Activated CD4-positive, alpha-beta T cell treated with anti-CD3 and anti-CD28 coated beads, Interleukin-2, amount 10 ng/mL, durations not matched to agents 24 days and 14 days (primary cell): Measurements from ENCODE around the gene FAM83E. TPM values are rescaled to one million over a fixed set of nuclear protein-coding genes. Genes with fewer than 3 reads are reported as not detected.

Experiments
- DNase-seq: peaks from one replicate; pipeline ENCODE4 v3.0.0; 2022
- H3K27ac Mint-ChIP-seq: one replicate; pipeline ENCODE4 v1.8.0; 2022; ENCODE audit warnings: mild to moderate bottlenecking, mixed read lengths
- H3K27me3 Mint-ChIP-seq: one replicate; pipeline ENCODE4 v1.8.0; 2022; ENCODE audit warnings: mixed read lengths
- H3K36me3 Mint-ChIP-seq: one replicate; pipeline ENCODE4 v1.8.0; 2022; ENCODE audit warnings: low read depth, mild to moderate bottlenecking, mixed read lengths
- H3K4me1 Mint-ChIP-seq: one replicate; pipeline ENCODE4 v1.8.0; 2021; ENCODE audit warnings: mixed read lengths
- H3K4me3 Mint-ChIP-seq: one replicate; pipeline ENCODE4 v1.8.0; 2022; ENCODE audit warnings: mild to moderate bottlenecking, moderate library complexity, mixed read lengths
- H3K9me3 Mint-ChIP-seq: one replicate; pipeline ENCODE4 v1.8.0; 2021; ENCODE audit warnings: mixed read lengths
- intact Hi-C: fragments of 100-400 bp; cut with micrococcal nuclease; formaldehyde crosslinking; loops from one replicate; pipeline ENCODE4 v1.15.1; 2023
- total RNA-seq: library from RNA; stranded (reverse); gene quantifications from 2 replicates; pipeline ENCODE4 v1.2.3, GENCODE V29; 2022

Gene FAM83E
- total RNA-seq, 1 donor from 2014 or later = 5.1 TPM

- Mint-ChIP-seq H3K9me3 (no peaks in the 10 kb centered on the region), H3K4me1 (peaks cover 17% of the 10 kb centered on the region), H3K36me3 (peaks cover 14% of the 10 kb centered on the region)
Measured at GRCh38 chr19:48629599-48630295, 14.9 kb upstream of the FAM83E start.

GRCh38 chr19:48629297-48629598 is 14.4 kb upstream of the FAM83E start:
- no peaks in the 10 kb centered on the region for H3K27me3 Mint-ChIP-seq
- no peak overlapping the region for H3K4me3 Mint-ChIP-seq
- intact Hi-C loops = no loop called here
- peaks cover 14% of the 10 kb centered on the region for H3K36me3 Mint-ChIP-seq
- no peaks in the 10 kb centered on the region for H3K9me3 Mint-ChIP-seq
- no peak for DNase-seq
- H3K4me1 Mint-ChIP-seq = peaks cover 17% of the 10 kb centered on the region
- no peak overlapping the region for H3K27ac Mint-ChIP-seq

More at GRCh38 chr19:48629599-48630295, 14.9 kb upstream of the FAM83E start:
- intact Hi-C loops = loop anchor here (10.0 kb wide), 2 partner anchors 485 to 1035 kb away; partner anchors contain the start of genes BCL2L12, C19orf73, IRF3 and LIN7B
- no peak overlapping the region for H3K4me3 Mint-ChIP-seq
- peak; percentile 77 for DNase-seq
- H3K27me3 Mint-ChIP-seq = no peaks in the 10 kb centered on the region
- no peak overlapping the region for H3K27ac Mint-ChIP-seq

GRCh38 chr19:48628486-48629296 is 13.8 kb upstream of the FAM83E start:
- DNase-seq = no peak
- Mint-ChIP-seq H3K27me3 (no peaks in the 10 kb centered on the region), H3K36me3 (peaks cover 17% of the 10 kb centered on the region), H3K27ac (peak overlapping the region; percentile 41), H3K4me1 (peaks cover 19% of the 10 kb centered on the region), H3K9me3 (no peaks in the 10 kb centered on the region), H3K4me3 (no peak overlapping the region)
- intact Hi-C loops = no loop called here

GRCh38 chr19:48627865-48628314 is 13.0 kb upstream of the FAM83E start:
- Mint-ChIP-seq H3K9me3 (no peaks in the 10 kb centered on the region), H3K36me3 (peaks cover 22% of the 10 kb centered on the region), H3K4me3 (no peak overlapping the region), H3K4me1 (peaks cover 23% of the 10 kb centered on the region), H3K27me3 (no peaks in the 10 kb centered on the region), H3K27ac (no peak overlapping the region)
- intact Hi-C loops = no loop called here
- no peak for DNase-seq

GRCh38 chr19:48627201-48627864 is 12.5 kb upstream of the FAM83E start:
- Mint-ChIP-seq H3K4me3 (no peak overlapping the region), H3K27me3 (no peaks in the 10 kb centered on the region), H3K4me1 (peaks cover 25% of the 10 kb centered on the region), H3K27ac (peak overlapping the region; percentile 20), H3K9me3 (no peaks in the 10 kb centered on the region), H3K36me3 (peaks cover 24% of the 10 kb centered on the region)
- intact Hi-C loops = no loop called here
- peak; percentile 67 for DNase-seq

GRCh38 chr19:48625891-48626327 is 11.0 kb upstream of the FAM83E start:
- no peak for DNase-seq
- no peak overlapping the region for H3K27ac Mint-ChIP-seq
- H3K4me3 Mint-ChIP-seq = no peak overlapping the region
- intact Hi-C loops = no loop called here
- H3K36me3 Mint-ChIP-seq = peaks cover 31% of the 10 kb centered on the region
- H3K4me1 Mint-ChIP-seq = peaks cover 32% of the 10 kb centered on the region
- no peaks in the 10 kb centered on the region for H3K9me3 Mint-ChIP-seq
- H3K27me3 Mint-ChIP-seq = no peaks in the 10 kb centered on the region

- Mint-ChIP-seq H3K27me3 (no peaks in the 10 kb centered on the region), H3K27ac (peak overlapping the region; percentile 97), H3K4me1 (peaks cover 34% of the 10 kb centered on the region), H3K36me3 (peaks cover 31% of the 10 kb centered on the region), H3K9me3 (no peaks in the 10 kb centered on the region), H3K4me3 (peak overlapping the region; percentile 86)
- intact Hi-C loops = loop anchor here (1.0 kb wide), 1 partner anchor 9 kb away; no protein-coding TSS in a partner anchor
- peak; percentile 63 for DNase-seq
Measured at GRCh38 chr19:48624791-48625723, 10.2 kb upstream of the FAM83E start.

- Mint-ChIP-seq H3K4me1 (peaks cover 38% of the 10 kb centered on the region), H3K36me3 (peaks cover 29% of the 10 kb centered on the region), H3K9me3 (no peaks in the 10 kb centered on the region), H3K4me3 (peak overlapping the region; percentile 86), H3K27me3 (no peaks in the 10 kb centered on the region), H3K27ac (peak overlapping the region; percentile 97)
- DNase-seq = peak; percentile 99
- intact Hi-C loops = loop anchor here (1.0 kb wide), 1 partner anchor 10 kb away; no protein-coding TSS in a partner anchor
Measured at GRCh38 chr19:48624067-48624594, 9.3 kb upstream of the FAM83E start.

GRCh38 chr19:48623556-48624066 is 8.7 kb upstream of the FAM83E start:
- Mint-ChIP-seq H3K9me3 (no peaks in the 10 kb centered on the region), H3K4me3 (peak overlapping the region; percentile 86), H3K36me3 (peaks cover 34% of the 10 kb centered on the region), H3K4me1 (peaks cover 39% of the 10 kb centered on the region), H3K27ac (peak overlapping the region; percentile 97), H3K27me3 (no peaks in the 10 kb centered on the region)
- intact Hi-C loops = loop anchor here (1.0 kb wide), 1 partner anchor 11 kb away; no protein-coding TSS in a partner anchor
- DNase-seq = peak; percentile 61

GRCh38 chr19:48619692-48620585 is 5.1 kb upstream of the FAM83E start:
- no peaks in the 10 kb centered on the region for H3K9me3 Mint-ChIP-seq
- H3K27me3 Mint-ChIP-seq = no peaks in the 10 kb centered on the region
- peaks cover 43% of the 10 kb centered on the region for H3K4me1 Mint-ChIP-seq
- H3K4me3 Mint-ChIP-seq = peak overlapping the region; percentile 91
- peak overlapping the region; percentile 98 for H3K27ac Mint-ChIP-seq
- intact Hi-C loops = loop anchor here (1.0 kb wide), 2 partner anchors 14 to 18 kb away; no protein-coding TSS in a partner anchor
- DNase-seq = peak; percentile 64
- peaks cover 63% of the 10 kb centered on the region for H3K36me3 Mint-ChIP-seq

GRCh38 chr19:48618916-48619691 is 4.2 kb upstream of the FAM83E start, which contains the start of the genes RPL18 and SPHK2:
Gene RPL18 (minus strand): TSS chr19:48619178. CDS start chr19:48619143, 35 bp downstream.
Gene SPHK2 (plus strand): TSS chr19:48619506. CDS start chr19:48620515, 1,009 bp downstream.
- H3K36me3 Mint-ChIP-seq = peaks cover 68% of the 10 kb centered on the region
- intact Hi-C loops = loop anchor here (1.0 kb wide), 2 partner anchors 15 to 19 kb away; no protein-coding TSS in a partner anchor

More at GRCh38 chr19:48618916-48619691, 4.2 kb upstream of the FAM83E start, which contains the start of the genes RPL18 and SPHK2:
- H3K9me3 Mint-ChIP-seq = no peaks in the 10 kb centered on the region
- H3K27me3 Mint-ChIP-seq = no peaks in the 10 kb centered on the region
- peak; percentile 99 for DNase-seq
- H3K4me3 Mint-ChIP-seq = peak within 1 kb of the TSS; percentile 91
- peak within 1 kb of the TSS; percentile 98 for H3K27ac Mint-ChIP-seq
- H3K4me1 Mint-ChIP-seq = peaks cover 38% of the 10 kb centered on the region
